ENCODE results near the gene CPNE4. TPM values are rescaled to one million over a fixed set of nuclear protein-coding genes. Genes with fewer than 3 reads are reported as not detected.

Gene CPNE4
- total RNA-seq, 1 experiment from 2014 or later = 1.9 TPM

DNA sequence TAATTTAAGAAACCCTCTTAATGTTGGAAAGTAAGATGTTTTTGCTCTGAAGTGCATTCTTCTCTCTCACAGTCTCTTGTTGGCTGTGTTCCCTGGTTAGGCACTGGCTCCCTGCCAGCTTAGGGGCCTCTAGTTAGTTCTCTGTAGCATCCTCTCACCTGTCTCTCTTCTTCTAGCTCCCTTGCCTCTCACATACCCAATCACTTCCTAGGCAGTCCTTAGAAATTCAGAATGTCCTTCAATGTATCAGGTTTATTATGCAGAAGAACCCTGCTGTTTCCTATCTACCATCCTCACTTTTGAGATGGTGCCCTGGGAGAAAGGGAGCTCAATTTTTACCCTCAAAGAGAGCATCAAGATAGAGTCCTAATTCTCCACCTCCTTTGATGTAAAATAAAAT is 36.2 kb upstream of the CPNE4 start:
- no peaks in the 10 kb centered on the region for H3K23me2 ChIP-seq (ENCODE audit: insufficient read length, low read depth, low read length, poor library complexity, severe bottlenecking)
- H3K79me2 ChIP-seq (ENCODE audit: insufficient read depth, low read length) = no peaks in the 10 kb centered on the region
- H3K4me2 ChIP-seq (ENCODE audit: insufficient read depth, insufficient read length, low read length) = no peak overlapping the region
- no peak overlapping the region for H2AFZ ChIP-seq (ENCODE audit: low read length)
- H2BK5ac ChIP-seq (ENCODE audit: insufficient read length, low read length) = no peak overlapping the region
- no peak overlapping the region for H3K14ac ChIP-seq (ENCODE audit: insufficient read depth, low read length)
- peaks cover 98% of the 10 kb centered on the region for H3K27me3 Mint-ChIP-seq (ENCODE audit: low read depth)
- H2AK5ac ChIP-seq (ENCODE audit: insufficient read length, low read length) = no peak overlapping the region
- no peak overlapping the region for H3K27ac Mint-ChIP-seq
- no peak overlapping the region for H2BK15ac ChIP-seq (ENCODE audit: low read depth, low read length)
- TF ChIP-seq CTCF (conservative IDR thresholded peaks at IDR 0.05) = no peak
- H3K9me3 Mint-ChIP-seq = no peaks in the 10 kb centered on the region; a peak in 1 of 5 replicates
- no peaks in the 10 kb centered on the region for H3K79me1 ChIP-seq (ENCODE audit: insufficient read depth, low read depth, low read length, poor library complexity, severe bottlenecking)
- H3K4me1 Mint-ChIP-seq = peaks cover 9% of the 10 kb centered on the region in 2 experiments
- H4K8ac ChIP-seq (replicated peaks; ENCODE audit: insufficient read length, low read depth, low read length) = no peak overlapping the region
- H3K56ac ChIP-seq (ENCODE audit: insufficient read length, low read depth, low read length) = no peak overlapping the region
- no peak overlapping the region for H2BK20ac ChIP-seq (ENCODE audit: low read depth, low read length, poor library complexity, severe bottlenecking)
- no peak overlapping the region for H2BK120ac ChIP-seq (ENCODE audit: low read depth, low read length, poor library complexity, severe bottlenecking)
- no peaks in the 10 kb centered on the region for H3K4me1 ChIP-seq (ENCODE audit: insufficient read depth, low read length)
- H4K91ac ChIP-seq (ENCODE audit: insufficient read length, low read depth, low read length) = no peak overlapping the region
- H3K27me3 ChIP-seq (ENCODE audit: insufficient read depth, low read length) = peaks cover 50% of the 10 kb centered on the region; the same call in 1 of the 2 replicates
- no peak overlapping the region for H3K23ac ChIP-seq (ENCODE audit: insufficient read length, low read depth, low read length)
- DNase-seq = no peak
- H3K9ac ChIP-seq (ENCODE audit: extremely low read depth, insufficient read length, low read length) = no peak overlapping the region
- no peak overlapping the region for H3T11ph ChIP-seq (ENCODE audit: low read length)
- H3K36me3 Mint-ChIP-seq (ENCODE audit: insufficient read depth in 1 of 3, low read depth in 3 of 3) = no peaks in the 10 kb centered on the region
- H3K27ac ChIP-seq (ENCODE audit: insufficient read length, low read depth, low read length) = no peak overlapping the region
- H3K18ac ChIP-seq (ENCODE audit: insufficient read length, low read depth, low read length) = no peak overlapping the region
- no peak overlapping the region for H2BK12ac ChIP-seq (ENCODE audit: insufficient read length, low read depth, low read length)
- H4K20me1 ChIP-seq (ENCODE audit: control insufficient read depth, insufficient read depth, insufficient read length) = no peaks in the 10 kb centered on the region
- H3K4me3 Mint-ChIP-seq = no peak overlapping the region
- no peak overlapping the region for H3K4ac ChIP-seq (ENCODE audit: low read depth, low read length)
- no peak overlapping the region for H4K5ac ChIP-seq (ENCODE audit: insufficient read length, low read depth, low read length)
- H3K9me3 ChIP-seq (ENCODE audit: control insufficient read depth, low read depth, low read length) = no peaks in the 10 kb centered on the region
